GM21447 (cell line): ENCODE data around the gene MYEOV.

Experiments
- ATAC-seq: cut with Tn5 transposase; IDR thresholded peaks from one replicate; pipeline ENCODE4 v1.9.1; 2021; ENCODE audit not compliant: unreplicated experiment

MYEOV gene

GRCh38 chr11:69339041-69339733 lies 45.2 kb downstream of the MYEOV start:
- no peak for ATAC-seq

- ATAC-seq, result no peak
Measured at GRCh38 chr11:69339983-69340565, 46.1 kb downstream of the MYEOV start.

GRCh38 chr11:69342588-69343330 lies 48.8 kb downstream of the MYEOV start:
- ATAC-seq, result no peak

- ATAC-seq, result no peak
Measured at GRCh38 chr11:69343401-69344321, 49.7 kb downstream of the MYEOV start.

- ATAC-seq, result no peak
Measured at GRCh38 chr11:69344570-69345145, 50.7 kb downstream of the MYEOV start.
